H9 (cell line): ENCODE data around the gene ZNF446. TPM values are rescaled to one million over a fixed set of nuclear protein-coding genes. Genes with fewer than 3 reads are reported as not detected.

Experiments used
- DNase-seq: peaks from one replicate; pipeline ENCODE4 v3.0.0-alpha.2; 2017
- H2AFZ ChIP-seq: one replicate; pipeline ENCODE4 v1.6.1; 2013; ENCODE audit warnings: mild to moderate bottlenecking, low read length, control low read depth, moderate library complexity
- H2AK5ac ChIP-seq: 2 replicates; pipeline ENCODE4 v1.6.1; 2013; ENCODE audit warnings: low read length, control low read depth, mixed read lengths; ENCODE audit not compliant: insufficient read length
- H2BK120ac ChIP-seq: one replicate; pipeline ENCODE4 v1.6.1; 2013; ENCODE audit warnings: low read depth, mild to moderate bottlenecking, low read length, control low read depth, inconsistent platforms; ENCODE audit not compliant: poor library complexity, severe bottlenecking
- H2BK12ac ChIP-seq: 2 replicates; pipeline ENCODE4 v1.6.1; 2013; ENCODE audit warnings: low read length, control low read depth, mixed read lengths, low read depth; ENCODE audit not compliant: insufficient read length
- H2BK15ac ChIP-seq: 2 replicates; pipeline ENCODE4 v1.6.1; 2013; ENCODE audit warnings: low read depth, low read length, control low read depth
- H2BK20ac ChIP-seq: one replicate; pipeline ENCODE4 v1.6.1; 2013; ENCODE audit warnings: low read depth, mild to moderate bottlenecking, low read length, control low read depth, inconsistent platforms; ENCODE audit not compliant: poor library complexity, severe bottlenecking
- H2BK5ac ChIP-seq: 2 replicates; pipeline ENCODE4 v1.6.1; 2013; ENCODE audit warnings: low read length, control low read depth, mixed read lengths; ENCODE audit not compliant: insufficient read length
- H3K14ac ChIP-seq: 2 replicates; pipeline ENCODE4 v1.6.1; 2013; ENCODE audit warnings: low read length, control low read depth; ENCODE audit not compliant: insufficient read depth
- H3K18ac ChIP-seq: 2 replicates; pipeline ENCODE4 v1.6.1; 2013; ENCODE audit warnings: low read depth, mild to moderate bottlenecking, mixed read lengths, low read length, control low read depth; ENCODE audit not compliant: insufficient read length
- H3K23ac ChIP-seq: 2 replicates; pipeline ENCODE4 v1.6.1; 2013; ENCODE audit warnings: low read length, control low read depth, mixed read lengths, low read depth; ENCODE audit not compliant: insufficient read length
- H3K23me2 ChIP-seq: 2 replicates; pipeline ENCODE4 v1.6.1; 2013; ENCODE audit warnings: low read depth, mild to moderate bottlenecking, mixed read lengths, low read length, control low read depth; ENCODE audit not compliant: insufficient read length, poor library complexity, severe bottlenecking
- H3K27ac ChIP-seq: 2 replicates; pipeline ENCODE4 v1.5.1; 2013; ENCODE audit warnings: low read length, control low read depth, mixed read lengths, low read depth; ENCODE audit not compliant: insufficient read length
- H3K27me3 ChIP-seq: 2 replicates; pipeline ENCODE4 v1.6.1; 2013; ENCODE audit warnings: low read length, control low read depth, inconsistent platforms; ENCODE audit not compliant: insufficient read depth
- H3K4ac ChIP-seq: 2 replicates; pipeline ENCODE4 v1.6.1; 2013; ENCODE audit warnings: low read depth, mild to moderate bottlenecking, control low read depth, inconsistent platforms, low read length, moderate library complexity
- H3K4me1 ChIP-seq: 2 replicates; pipeline ENCODE4 v1.6.1; 2013; ENCODE audit warnings: low read length, control low read depth, inconsistent platforms; ENCODE audit not compliant: insufficient read depth
- H3K4me2 ChIP-seq: 2 replicates; pipeline ENCODE4 v1.6.1; 2013; ENCODE audit warnings: low read length, control low read depth, mixed read lengths; ENCODE audit not compliant: insufficient read length, insufficient read depth
- H3K56ac ChIP-seq: 2 replicates; pipeline ENCODE4 v1.6.1; 2013; ENCODE audit warnings: low read depth, mild to moderate bottlenecking, mixed read lengths, low read length, control low read depth; ENCODE audit not compliant: insufficient read length
- H3K79me1 ChIP-seq: 2 replicates; pipeline ENCODE4 v1.6.1; 2013; ENCODE audit warnings: low read depth, mild to moderate bottlenecking, moderate library complexity, low read length, control low read depth, inconsistent platforms; ENCODE audit not compliant: insufficient read depth, poor library complexity, severe bottlenecking
- H3K79me2 ChIP-seq: 2 replicates; pipeline ENCODE4 v1.6.1; 2013; ENCODE audit warnings: low read length, control low read depth, inconsistent platforms; ENCODE audit not compliant: insufficient read depth
- H3K9ac ChIP-seq: 2 replicates; pipeline ENCODE4 v1.6.1; 2013; ENCODE audit warnings: low read length, control low read depth, mixed read lengths; ENCODE audit not compliant: insufficient read length; ENCODE audit errors: extremely low read depth
- H3K9me3 ChIP-seq: one replicate; pipeline ENCODE4 v1.6.1; 2013; ENCODE audit warnings: low read depth, low read length, inconsistent platforms; ENCODE audit not compliant: control insufficient read depth
- H3T11ph ChIP-seq: one replicate; pipeline ENCODE4 v1.6.1; 2013; ENCODE audit warnings: mild to moderate bottlenecking, low read length, control low read depth, inconsistent platforms
- H4K20me1 ChIP-seq: one replicate; pipeline ENCODE4 v1.6.1; 2013; ENCODE audit not compliant: control insufficient read depth, insufficient read length, insufficient read depth
- H4K5ac ChIP-seq: 2 replicates; pipeline ENCODE4 v1.6.1; 2013; ENCODE audit warnings: low read depth, mild to moderate bottlenecking, mixed read lengths, low read length, control low read depth; ENCODE audit not compliant: insufficient read length
- H4K8ac ChIP-seq: replicated peaks from 2 replicates; pipeline ENCODE4 v1.6.1; 2013; ENCODE audit warnings: low read length, control low read depth, mixed read lengths, low read depth; ENCODE audit not compliant: insufficient read length
- H4K91ac ChIP-seq: 2 replicates; pipeline ENCODE4 v1.6.1; 2013; ENCODE audit warnings: low read depth, mild to moderate bottlenecking, moderate library complexity, mixed read lengths, low read length, control low read depth; ENCODE audit not compliant: insufficient read length
- H3K27ac Mint-ChIP-seq, 3 experiments: 2 replicates in 2 of 3; 3 replicates in 1 of 3; pipeline ENCODE4 v1.8.0; 2020 to 2021; ENCODE audit warnings: mixed read lengths in 3 of 3, mild to moderate bottlenecking in 1 of 3, moderate library complexity in 1 of 3
- H3K27me3 Mint-ChIP-seq: 2 replicates; pipeline ENCODE4 v1.8.0; 2021; ENCODE audit warnings: low read depth, mild to moderate bottlenecking, moderate library complexity, mixed read lengths
- H3K36me3 Mint-ChIP-seq, 3 experiments: 2 replicates in 2 of 3; 3 replicates in 1 of 3; pipeline ENCODE4 v1.8.0; 2020 to 2021; ENCODE audit warnings: low read depth in 3 of 3, mixed read lengths in 3 of 3; ENCODE audit not compliant: insufficient read depth in 1 of 3
- H3K4me1 Mint-ChIP-seq, 2 experiments: 2 replicates each; pipeline ENCODE4 v1.8.0; 2020; ENCODE audit warnings: mixed read lengths in 2 of 2
- H3K4me3 Mint-ChIP-seq, 2 experiments: 2 replicates in 1 of 2; 3 replicates in 1 of 2; pipeline ENCODE4 v1.8.0; 2020 to 2021; ENCODE audit warnings: mild to moderate bottlenecking in 2 of 2, mixed read lengths in 2 of 2, moderate library complexity in 1 of 2
- H3K9me3 Mint-ChIP-seq, 2 experiments: 2 replicates in 1 of 2; 3 replicates in 1 of 2; pipeline ENCODE4 v1.8.0; 2020; ENCODE audit warnings: mild to moderate bottlenecking in 2 of 2, mixed read lengths in 2 of 2, moderate library complexity in 1 of 2
- CTCF ChIP-seq: fragments of 200-600 bp; sonication (generic); conservative IDR thresholded peaks from 3 replicates; pipeline ENCODE4 v1.8.0; 2021; ENCODE audit warnings: antibody characterized with exemption, mild to moderate bottlenecking
- WGBS: extraction: QIAGEN DNeasy Blood & Tissue Kit; methylation state at CpG from one replicate; pipeline ENCODE4 v1.1.7; 2013; ENCODE audit warnings: missing lambda C conversion rate, low lambda C conversion rate, mixed read lengths; ENCODE audit not compliant: insufficient read length; ENCODE audit errors: extremely low coverage; 5-methylcytosine and 5-hydroxymethylcytosine counted together
- total RNA-seq: library from RNA; stranded (reverse); gene quantifications from 2 replicates; pipeline ENCODE4 v1.2.1, GENCODE V29; 2021

ZNF446 gene
- total RNA-seq, 1 experiment from 2014 or later: 7.6 TPM

GRCh38 chr19:58509731-58510083 lies 33.6 kb downstream of the ZNF446 start:
- peaks cover 4 to 6% of the 10 kb centered on the region in 2 experiments for H3K4me1 Mint-ChIP-seq

More at GRCh38 chr19:58509731-58510083, 33.6 kb downstream of the ZNF446 start:
- Histone ChIP-seq H2AFZ (no peak overlapping the region), H2BK5ac (no peak overlapping the region), H3K9me3 (no peaks in the 10 kb centered on the region), H3K23me2 (peaks cover 4% of the 10 kb centered on the region), H3K79me2 (no peaks in the 10 kb centered on the region), H4K20me1 (no peaks in the 10 kb centered on the region), H4K91ac (no peak overlapping the region), H3K4ac (no peak overlapping the region), H3K56ac (no peak overlapping the region), H3K27me3 (no peaks in the 10 kb centered on the region), H3K4me2 (no peak overlapping the region), H3K14ac (no peak overlapping the region), H4K5ac (no peak overlapping the region), H3K27ac (no peak overlapping the region), H2BK120ac (no peak overlapping the region), H3K18ac (no peak overlapping the region), H2BK12ac (no peak overlapping the region), H3K4me1 (no peaks in the 10 kb centered on the region), H3K23ac (no peak overlapping the region), H3K79me1 (no peaks in the 10 kb centered on the region), H2BK15ac (no peak overlapping the region), H2AK5ac (no peak overlapping the region), H3K9ac (no peak overlapping the region), H3T11ph (no peak overlapping the region), H2BK20ac (no peak overlapping the region), H4K8ac (no peak overlapping the region)
- Mint-ChIP-seq H3K27ac (no peak overlapping the region), H3K9me3 (peaks cover 8 to 14% of the 10 kb centered on the region in 2 experiments), H3K27me3 (peaks cover 11% of the 10 kb centered on the region), H3K4me3 (no peak overlapping the region), H3K36me3 (peaks cover 0 to 5% (median 5%) of the 10 kb centered on the region in 3 experiments; a peak in 6 of 7 replicates)
- WGBS: no CpG with 5 or more reads among the region's 11 CpGs
- no peak for TF ChIP-seq CTCF
- no peak for DNase-seq
